NCI-H460 (cell line): ENCODE measurements around the gene CISD2. TPM values are rescaled to one million over a fixed set of nuclear protein-coding genes. Genes with fewer than 3 reads are reported as not detected.
"Not testable (repeated sequence)": the region's sequence is repeated elsewhere in the genome, so short reads cannot be mapped to it uniquely, and the experiment has no call there.

Experiments used
- DNase-seq: peaks from one replicate; pipeline ENCODE4 v3.0.0-alpha.2; 2016; ENCODE audit warnings: low read depth; ENCODE audit errors: extremely low read depth
- total RNA-seq: library from RNA; depleted of rRNA; stranded (reverse); fragments of >200 nt; shearing (Covaris generic); gene quantifications from 2 replicates; pipeline ENCODE4 v1.2.3, GENCODE V29; 2014

CISD2 gene
- total RNA-seq, 1 experiment from 2014 or later, result 76.7 TPM

DNA sequence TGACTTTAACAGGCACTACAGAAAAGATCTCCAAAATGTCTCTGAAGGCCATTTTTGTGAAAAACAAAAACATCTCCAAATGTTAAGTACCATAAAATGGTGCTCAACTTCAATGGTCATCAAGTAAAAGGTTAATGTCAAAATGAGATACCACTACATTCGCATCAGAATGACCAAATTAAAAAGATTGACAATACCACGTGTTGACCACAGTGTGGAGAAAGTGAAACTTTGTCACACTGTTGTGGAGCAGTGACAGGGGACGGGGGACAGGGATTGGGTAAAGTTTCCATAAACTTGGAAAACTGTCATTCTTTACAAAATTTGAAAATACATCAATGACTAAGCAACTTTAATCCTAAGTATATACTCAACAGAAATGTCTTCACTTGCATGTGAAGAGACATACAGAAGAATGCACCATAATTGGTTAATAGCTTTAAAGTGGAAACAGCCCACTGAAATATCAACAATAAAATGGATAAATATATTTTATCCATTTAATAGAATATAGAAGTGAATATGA, 19.1 kb upstream of the CISD2 start:
- no peak for DNase-seq

DNA sequence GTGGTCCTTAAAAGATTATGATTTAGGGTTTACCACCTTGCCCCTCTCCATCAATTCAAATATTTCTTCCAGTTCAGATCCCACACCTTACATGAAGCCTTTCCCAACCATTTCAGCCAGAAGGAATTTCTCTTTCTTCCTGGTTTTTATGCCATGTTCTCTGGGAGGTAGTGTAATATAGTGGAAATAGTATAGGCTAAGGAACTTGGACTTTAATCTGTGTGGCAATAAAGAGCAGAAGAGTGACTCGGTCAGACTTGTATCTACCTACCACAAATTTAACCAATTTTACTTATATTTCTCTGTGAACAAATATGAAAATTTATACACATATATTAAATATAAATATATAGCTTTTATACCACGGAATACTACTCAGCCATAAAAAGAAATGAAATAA, 18.4 kb upstream of the CISD2 start:
- no peak for DNase-seq

DNA sequence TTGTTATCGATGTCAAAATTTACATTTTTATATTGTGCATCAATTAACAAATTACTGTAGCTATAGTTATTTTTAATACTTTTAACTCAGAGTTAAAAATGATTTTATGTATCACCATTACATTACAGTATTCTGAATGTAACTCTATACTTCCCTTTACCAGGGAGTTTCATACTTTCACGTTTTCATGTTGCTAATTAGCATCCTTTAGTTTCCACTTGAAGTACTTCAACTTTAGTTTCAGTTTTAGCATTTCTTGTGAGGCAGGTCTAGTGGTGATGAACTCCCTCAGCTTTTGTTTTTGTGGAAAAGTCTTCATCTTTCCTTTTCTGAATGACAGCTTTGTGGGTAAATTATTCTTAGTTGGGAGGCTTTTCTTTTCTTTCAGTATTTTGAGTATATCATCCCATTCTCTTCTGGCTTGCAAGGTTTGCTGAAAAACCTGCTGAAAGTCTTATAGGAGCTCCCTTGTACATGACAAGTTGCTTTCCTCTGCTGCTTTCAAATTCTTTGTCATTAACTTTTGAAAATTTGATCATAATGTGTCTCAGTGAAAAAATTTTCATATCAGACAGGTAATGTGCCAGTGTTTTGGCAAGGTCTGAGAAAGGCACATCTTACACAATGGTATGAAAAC, 9.8 kb upstream of the CISD2 start:
- DNase-seq, result no peak

DNA sequence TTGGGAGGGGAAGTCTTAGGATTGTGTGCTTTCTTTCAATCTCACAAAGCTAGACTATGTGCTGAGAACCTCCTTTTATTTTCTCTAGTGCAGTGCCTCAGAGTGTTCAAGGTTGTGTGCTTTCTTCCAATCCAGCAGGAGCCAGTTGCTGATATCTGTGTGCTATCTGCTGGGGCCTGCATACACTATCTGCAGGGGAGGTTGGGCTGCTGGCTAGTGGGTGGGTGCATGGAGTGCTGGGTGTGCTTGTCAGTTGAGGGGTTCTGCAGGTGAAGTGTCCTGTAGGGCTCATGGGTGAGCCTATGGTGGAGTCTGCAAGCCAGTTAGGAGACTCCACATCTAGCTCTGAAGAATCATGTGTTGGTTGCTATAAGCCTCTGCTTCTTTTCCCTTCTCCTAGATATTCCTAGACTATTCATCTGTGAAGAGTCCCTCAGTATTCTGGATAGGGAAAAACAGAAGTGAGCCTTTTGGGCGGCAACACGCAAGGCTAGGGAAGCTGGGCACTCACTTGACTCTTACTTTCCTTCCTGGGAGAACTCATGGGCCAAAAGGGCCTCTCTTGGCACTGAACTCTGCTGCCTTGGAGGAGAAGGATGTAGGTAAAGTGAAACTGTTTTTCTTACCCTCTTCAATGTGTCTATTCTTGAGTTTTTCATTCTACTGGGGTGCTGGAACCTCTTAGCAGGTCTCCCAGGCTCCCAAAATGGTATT, 8.0 kb upstream of the CISD2 start:
- no peak for DNase-seq

DNA sequence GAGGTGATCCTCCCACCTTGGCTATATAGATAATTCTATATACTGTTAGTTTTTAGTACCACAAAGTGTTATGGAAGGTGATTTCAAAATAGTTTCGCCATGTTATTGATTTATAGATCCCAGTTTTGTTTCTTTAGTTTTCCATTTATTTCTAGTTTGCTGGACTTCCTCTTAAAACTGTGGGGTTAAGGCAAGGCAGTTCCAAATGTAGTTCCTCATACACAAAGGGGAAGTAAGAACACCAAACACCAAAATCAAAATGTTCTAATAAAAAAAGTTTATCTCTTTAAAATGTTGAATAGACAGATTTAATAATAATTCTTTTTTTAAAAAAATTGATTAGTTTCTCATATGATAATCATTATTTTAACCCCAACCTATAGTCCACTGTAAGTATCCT, 6.8 kb upstream of the CISD2 start:
- DNase-seq, result no peak

DNA sequence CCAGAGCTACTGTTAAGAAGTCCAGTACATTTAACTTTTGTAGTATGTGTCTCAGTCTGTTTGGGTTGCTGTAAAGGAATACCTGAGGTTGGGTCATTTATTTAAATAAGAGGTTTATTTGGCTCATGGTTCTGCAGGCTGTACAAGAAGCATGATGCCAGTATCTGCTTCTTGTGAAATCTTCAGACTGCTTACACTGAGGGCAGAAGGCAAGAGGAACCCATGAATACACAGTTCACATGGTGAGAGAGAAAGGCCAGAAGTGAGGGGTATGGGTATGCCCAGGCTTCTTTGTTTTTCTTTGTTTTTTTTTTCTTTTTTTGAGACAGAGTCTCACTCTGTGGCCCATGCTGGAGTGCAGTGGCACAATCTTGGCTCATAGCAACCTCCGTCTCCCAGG, 6.0 kb upstream of the CISD2 start:
- no peak for DNase-seq

DNA sequence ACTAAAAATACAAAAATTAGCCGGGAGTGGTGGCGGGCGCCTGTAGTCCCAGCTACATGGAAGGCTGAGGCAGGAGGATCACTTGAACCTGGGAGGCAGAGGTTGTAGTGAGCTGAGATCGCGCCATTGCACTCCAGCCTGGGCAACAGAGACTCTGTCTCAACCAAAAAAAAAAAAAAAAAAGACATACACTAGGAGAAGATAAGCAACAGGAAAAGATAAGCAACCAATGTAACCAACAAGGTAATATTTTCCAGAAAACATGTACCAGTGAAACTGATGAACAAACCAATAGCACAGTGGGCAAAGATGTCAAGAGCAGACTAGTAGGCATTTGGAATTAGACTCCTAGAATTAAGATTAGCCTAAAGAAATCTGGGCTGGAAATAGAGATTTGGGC, 3.5 kb upstream of the CISD2 start:
- DNase-seq, result not testable (repeated sequence)

DNA sequence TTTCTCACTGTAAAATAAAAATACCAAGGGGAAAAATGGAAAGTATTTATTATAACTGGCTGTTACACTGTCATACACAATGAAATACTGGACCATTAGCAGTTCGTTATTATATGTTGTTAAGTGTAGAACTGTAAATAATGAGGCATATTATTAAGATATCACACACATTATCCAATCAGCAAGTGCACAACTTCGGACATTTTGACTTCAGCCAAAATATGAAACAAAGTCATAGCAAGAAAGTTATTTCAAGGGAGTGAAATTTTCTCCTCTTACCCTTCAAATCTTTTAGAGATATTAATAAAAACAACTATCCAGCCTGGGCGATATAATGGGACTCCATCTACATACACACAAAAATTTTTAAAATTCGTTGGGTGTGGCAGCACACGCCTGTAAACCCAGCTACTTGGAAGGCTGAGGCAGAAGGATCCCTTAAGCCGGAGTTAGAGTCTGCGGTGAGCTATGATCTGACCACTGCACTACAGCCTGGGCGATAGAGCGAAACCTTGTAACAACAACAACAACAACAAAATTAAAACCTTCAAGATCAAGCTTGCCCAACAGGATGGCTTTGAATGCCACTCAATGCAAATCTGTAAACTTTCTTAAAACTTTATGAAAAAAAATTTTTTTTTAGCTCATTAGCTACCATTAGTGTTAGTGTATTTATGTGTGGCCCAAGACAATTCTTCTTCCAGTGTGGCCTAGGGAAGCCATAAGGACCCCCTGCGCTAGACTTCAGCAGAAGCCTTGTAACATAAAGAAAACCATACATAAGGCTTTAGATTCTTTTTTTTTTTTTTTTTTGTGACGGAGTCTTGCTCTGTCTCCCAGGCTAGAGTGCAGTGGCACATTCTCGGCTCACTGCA, 1.3 kb upstream of the CISD2 start:
- no peak for DNase-seq

DNA sequence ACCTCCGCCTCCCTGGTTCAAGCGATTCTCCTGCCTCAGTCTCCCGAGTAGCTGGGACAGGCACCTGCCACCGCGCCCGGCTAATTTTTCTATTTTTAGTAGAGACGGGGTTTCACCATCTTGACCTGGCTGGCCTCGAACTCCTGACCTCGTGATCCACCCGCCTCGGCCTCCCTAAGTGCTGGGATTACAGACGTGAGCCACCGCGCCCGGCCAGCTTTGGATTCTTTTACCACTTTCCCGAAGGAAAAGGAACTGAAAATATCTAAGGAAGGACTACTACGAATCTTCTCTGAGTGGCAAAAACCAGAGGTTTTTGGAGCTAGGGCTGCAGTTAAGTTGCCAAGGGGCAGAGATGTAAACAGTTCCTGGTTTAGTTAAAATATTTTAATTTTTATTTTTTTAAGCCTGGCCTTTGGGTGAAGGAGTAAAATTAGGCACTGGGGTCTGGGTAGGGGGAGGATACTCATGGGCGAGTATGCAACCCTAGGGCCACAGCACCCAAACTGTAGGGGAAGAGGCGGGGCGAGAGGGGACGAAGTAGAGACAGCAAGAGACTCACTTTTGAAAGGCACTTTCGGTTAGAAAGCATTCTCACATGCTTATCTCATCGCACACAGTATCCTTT, 525 bp upstream of the CISD2 start:
- DNase-seq, result no peak

DNA sequence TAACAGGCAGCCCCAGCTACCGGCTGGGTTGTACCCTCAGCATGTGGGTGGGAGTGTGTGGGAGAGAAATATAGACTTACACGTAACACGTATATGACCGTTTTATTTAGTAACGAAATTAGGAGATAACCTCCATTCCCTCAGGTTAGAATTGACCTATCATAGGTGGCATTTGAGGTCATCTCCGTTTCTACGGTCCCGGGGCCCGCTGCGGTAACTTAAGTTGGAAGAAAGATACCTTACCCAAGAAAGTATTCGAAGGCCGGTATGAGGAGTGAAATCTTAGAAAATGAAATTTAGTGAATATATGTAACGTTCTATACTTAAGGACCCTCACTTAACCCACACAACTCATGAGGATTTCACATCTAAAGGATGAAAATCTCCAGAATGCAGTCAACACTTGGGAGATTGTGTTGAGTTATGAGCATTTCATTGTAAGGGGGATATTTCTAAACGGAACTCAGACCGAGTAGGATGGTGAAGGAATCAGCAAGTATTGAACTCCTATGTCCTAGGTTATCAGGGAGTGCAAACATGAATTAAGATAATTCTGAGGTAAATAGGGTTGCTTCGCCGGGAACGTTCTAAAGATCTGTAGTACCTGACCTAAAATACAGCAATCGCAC, 891 bp downstream of the CISD2 start:
- DNase-seq, result no peak

DNA sequence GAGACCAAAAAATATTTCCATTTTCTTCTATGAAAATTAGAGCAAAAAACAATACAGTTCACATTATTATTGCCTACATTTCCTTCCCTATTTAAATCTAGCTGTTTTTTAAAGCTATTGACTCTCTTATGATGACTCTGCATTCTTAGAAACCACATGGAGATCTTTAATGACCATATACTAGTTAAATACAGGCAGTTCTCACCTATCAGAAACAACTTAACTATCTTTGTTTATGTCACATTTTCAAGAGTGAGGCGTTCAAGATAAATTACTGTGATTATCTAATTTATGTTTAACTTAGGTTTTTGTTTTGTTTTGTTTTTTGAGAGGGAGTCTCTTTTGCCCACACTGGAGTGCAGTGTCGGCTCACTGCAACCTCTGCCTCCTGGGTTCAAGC, 3.0 kb downstream of the CISD2 start:
- DNase-seq, result no peak

DNA sequence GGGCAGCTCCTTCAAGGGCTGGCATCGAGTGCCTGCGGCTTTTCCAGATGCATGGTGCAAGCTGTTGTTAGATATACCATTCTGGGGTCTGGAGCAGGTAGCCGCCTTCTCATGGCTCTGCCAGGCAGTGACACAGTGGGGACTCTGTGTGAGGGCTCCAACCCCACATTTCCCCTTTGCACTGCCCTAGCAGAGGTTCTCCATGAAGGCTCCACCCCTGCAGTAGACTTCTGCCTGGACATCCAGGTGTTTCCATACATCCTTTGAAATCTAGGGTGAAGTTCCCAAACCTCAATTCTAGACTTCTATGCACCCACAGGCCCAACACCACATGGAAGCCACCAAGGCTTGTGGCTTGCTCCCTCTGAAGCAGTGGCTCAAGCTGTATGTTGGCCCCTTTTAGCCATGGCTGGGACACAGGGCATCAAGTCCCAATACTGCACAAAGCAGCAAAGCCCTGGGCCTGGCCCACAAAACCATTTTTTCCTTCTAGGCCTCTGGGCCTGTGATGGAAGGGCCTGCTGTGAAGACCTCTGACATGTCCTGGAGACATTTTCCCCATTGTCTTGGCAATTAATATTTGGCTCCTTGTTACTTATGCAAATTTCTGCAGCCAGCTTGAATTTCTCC, 8.8 kb downstream of the CISD2 start:
- not testable (repeated sequence) for DNase-seq

DNA sequence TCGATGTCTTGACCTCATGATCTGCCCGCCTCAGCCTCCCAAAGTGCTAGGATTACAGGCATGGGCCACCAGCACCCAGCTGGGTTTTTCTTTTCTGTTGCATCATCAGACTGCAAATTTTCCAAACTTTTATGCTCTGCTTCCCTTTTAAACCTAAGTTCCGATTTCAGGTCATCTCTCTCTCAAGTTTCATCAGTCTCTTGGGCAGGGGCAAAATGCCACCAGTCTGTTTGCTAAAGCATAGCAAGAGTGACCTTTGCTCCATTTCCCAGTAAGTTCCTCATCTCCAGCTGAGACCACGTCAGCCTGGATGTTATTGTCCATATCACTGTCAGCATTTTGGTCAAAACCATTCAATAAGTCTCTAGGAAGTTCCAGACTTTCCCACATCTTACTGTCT, 9.6 kb downstream of the CISD2 start:
- DNase-seq, result not testable (repeated sequence)

DNA sequence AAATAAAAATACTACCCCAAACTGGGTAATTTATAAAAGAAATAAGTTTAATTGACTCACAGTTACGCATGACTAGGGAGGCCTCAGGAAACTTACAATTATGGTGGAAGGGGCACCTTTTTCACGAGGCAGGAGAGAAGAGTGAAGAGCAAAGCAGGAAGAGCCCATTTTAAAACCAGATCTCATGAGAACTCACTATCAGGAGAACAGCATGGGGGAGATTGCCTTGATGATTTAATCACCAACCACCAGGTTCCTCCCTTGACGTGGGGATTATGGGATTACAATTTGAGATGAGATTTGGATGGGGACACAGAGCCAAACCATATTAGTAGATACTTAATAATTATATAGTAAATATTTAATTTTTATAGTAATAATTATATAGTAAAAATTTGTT, 10.1 kb downstream of the CISD2 start:
- no peak for DNase-seq

DNA sequence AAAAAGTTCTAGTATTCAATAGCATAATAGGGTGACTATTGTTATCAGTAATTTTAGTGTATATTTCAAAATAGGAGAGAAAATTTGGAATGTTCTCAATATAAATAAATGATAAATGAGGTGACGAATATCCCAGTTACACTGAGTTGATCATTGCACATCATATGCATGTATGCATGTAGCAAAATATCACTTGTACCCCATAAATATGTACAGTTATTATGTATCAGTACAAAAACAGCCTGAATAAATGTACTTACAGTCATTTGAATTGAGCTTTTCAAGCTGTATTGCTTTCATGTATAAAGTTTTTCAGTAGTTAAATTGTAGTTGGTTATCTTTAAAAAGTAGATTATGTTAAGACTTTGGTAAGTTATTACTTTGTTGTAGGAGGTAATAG, 12.6 kb downstream of the CISD2 start:
- no peak for DNase-seq

DNA sequence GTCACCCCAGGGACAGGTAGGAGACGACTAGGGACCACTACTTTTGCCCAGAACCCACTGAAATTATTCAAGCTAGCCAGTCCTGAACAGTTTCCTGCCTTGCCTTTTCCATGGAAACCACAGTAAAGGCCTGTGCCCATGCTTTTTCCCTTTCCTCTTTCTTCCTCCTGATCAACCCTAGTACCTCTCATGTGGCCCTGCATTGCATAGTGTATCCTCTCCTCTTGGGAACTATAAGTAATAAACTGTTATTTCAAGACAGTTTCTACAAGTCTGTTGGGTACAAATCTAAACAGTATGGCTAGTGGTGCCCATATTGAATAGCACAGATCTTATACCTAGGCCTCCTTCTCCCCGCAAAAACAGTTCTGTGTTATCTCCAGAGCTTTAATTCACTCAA, 14.5 kb downstream of the CISD2 start:
- DNase-seq, result no peak

DNA sequence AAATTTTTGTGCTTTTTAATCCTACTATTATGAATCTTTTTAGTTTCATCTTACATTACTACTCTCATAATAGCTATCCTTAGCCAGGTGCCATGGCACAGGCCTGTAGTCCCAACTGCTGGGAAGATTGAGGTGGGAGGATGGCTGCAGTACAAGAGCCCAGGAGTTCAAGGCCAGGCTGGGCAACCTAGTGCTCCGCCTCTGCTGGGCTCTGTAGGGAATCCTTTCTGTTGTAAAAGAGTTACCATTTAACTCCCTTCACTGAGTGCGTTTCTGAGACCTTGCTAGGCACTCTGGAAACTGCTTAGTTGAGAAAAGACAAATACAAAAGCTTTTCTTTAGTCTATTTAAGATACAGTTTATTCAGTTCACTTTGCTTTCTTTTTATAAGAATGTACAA, 19.8 kb downstream of the CISD2 start:
- not testable (repeated sequence) for DNase-seq

DNA sequence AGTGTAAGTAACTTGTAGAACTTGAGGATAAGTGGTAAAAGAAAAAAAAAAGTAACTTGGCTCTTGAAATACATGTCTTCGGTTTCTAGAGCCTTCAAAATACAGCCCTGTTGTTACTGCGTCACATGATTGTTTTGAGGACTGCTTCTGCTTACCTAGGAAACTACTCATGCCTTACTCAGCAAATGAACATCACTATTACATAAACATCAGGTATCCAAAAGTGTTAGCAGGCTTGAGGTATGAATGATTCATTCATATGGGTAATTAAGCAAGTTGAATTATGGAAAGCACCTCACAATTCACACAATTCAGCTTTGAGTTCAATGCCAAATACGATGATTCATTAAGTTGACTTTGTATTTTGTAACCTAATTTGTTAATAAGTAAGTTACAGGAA, 21.1 kb downstream of the CISD2 start:
- DNase-seq, result not testable (repeated sequence)

DNA sequence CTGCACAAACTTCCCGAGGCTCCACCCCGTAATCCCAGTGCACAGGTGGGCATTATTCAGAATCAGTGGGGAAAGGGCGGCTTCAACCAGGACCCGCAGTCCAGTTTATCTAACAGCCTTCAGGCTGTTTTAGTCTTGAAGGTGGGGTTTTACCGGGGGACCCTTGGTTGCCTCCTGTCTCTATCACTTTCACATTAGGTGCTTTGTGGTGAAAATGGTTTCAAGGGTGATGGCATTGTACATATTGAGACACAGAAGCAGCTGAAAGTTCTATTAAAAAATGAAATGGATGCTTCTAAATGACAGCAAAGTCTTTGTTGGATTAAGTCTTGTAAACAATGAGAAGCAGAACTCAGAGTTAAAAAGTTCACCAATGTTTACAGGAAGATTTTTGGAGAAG, 27.8 kb downstream of the CISD2 start:
- not testable (repeated sequence) for DNase-seq

DNA sequence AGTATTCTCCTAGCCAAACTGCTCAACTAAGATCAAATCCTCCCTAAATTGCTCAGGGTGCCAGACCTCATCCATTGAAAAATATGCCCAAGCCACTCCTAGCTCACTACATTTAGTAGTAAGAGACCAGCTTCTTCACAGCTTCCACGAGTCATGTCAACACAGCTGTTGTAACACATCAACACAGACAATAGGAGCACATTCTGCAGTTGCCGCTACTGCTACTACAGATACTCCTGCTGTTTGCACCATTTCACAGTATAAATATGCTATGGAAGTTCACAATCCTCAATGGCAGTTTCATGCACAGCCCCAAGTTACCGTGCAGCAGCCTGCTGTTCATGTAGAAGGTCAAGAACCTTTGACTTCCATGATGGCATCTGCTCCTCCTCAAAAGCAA, 28.8 kb downstream of the CISD2 start:
- DNase-seq, result not testable (repeated sequence)
